Ovary (tissue), 3 donors: ENCODE results near the gene SEC23B.

Experiments
- EP300 ChIP-seq: sonication (generic); formaldehyde crosslinking; IDR thresholded peaks from one replicate; pipeline ENCODE4 v1.6.1; 2017; ENCODE audit warnings: antibody characterized with exemption
- TF ChIP-seq, protein P1 (sequence below), 3 donors: fragments of 450-650 bp in 2 of 3; fragments of 200-600 bp in 1 of 3; IDR thresholded peaks; one replicate each; pipeline versions ENCODE4 v1.5.1 to v1.8.0; 2016 to 2022; ENCODE audit warnings: antibody characterized with exemption in 3 of 3, mild to moderate bottlenecking in 1 of 3
- donor health status: DM: no; HTN: no; CAD: no.

DNA sequence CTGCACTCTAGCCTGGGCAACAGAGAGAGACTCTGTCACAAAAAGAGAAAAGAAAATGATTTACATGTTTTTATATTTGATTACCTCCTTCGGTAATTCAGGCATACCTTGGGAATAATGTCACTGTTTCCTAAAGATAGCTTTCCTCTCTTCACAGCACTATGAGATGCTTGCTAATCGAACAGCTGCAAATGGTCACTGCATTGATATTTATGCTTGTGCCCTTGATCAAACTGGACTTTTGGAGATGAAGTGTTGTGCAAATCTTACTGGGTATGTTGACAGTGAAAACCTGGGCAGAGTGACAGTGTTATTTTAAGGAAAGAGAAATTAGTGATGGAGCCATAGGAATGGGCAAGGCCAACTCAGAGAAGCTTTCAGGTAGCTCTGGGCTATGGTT lies 19.6 kb downstream of the SEC23B start:
- no peak for TF ChIP-seq EP300
- TF ChIP-seq, protein P1, sequence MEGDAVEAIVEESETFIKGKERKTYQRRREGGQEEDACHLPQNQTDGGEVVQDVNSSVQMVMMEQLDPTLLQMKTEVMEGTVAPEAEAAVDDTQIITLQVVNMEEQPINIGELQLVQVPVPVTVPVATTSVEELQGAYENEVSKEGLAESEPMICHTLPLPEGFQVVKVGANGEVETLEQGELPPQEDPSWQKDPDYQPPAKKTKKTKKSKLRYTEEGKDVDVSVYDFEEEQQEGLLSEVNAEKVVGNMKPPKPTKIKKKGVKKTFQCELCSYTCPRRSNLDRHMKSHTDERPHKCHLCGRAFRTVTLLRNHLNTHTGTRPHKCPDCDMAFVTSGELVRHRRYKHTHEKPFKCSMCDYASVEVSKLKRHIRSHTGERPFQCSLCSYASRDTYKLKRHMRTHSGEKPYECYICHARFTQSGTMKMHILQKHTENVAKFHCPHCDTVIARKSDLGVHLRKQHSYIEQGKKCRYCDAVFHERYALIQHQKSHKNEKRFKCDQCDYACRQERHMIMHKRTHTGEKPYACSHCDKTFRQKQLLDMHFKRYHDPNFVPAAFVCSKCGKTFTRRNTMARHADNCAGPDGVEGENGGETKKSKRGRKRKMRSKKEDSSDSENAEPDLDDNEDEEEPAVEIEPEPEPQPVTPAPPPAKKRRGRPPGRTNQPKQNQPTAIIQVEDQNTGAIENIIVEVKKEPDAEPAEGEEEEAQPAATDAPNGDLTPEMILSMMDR (IDR thresholded peaks at IDR 0.05), result no peak
